Stimulated activated naive CD8-positive, alpha-beta T cell treated with anti-CD3 and anti-CD28 coated beads, Interleukin-15, Interleukin-2, amounts not matched to agents 100 U/mL and 50 U/mL, for 24 hours (primary cell): ENCODE results near the gene UBL4A.
A peak's percentile ranks its signal among the peaks of the same experiment; 100 is the strongest.

Experiments used
- ATAC-seq: fragments of 150-1000 bp; cut with Tn5 transposase; one replicate; pipeline ENCODE4 v1.10.0; 2021
- DNase-seq: peaks from one replicate; pipeline ENCODE4 v3.0.0; 2021

Gene UBL4A

DNA sequence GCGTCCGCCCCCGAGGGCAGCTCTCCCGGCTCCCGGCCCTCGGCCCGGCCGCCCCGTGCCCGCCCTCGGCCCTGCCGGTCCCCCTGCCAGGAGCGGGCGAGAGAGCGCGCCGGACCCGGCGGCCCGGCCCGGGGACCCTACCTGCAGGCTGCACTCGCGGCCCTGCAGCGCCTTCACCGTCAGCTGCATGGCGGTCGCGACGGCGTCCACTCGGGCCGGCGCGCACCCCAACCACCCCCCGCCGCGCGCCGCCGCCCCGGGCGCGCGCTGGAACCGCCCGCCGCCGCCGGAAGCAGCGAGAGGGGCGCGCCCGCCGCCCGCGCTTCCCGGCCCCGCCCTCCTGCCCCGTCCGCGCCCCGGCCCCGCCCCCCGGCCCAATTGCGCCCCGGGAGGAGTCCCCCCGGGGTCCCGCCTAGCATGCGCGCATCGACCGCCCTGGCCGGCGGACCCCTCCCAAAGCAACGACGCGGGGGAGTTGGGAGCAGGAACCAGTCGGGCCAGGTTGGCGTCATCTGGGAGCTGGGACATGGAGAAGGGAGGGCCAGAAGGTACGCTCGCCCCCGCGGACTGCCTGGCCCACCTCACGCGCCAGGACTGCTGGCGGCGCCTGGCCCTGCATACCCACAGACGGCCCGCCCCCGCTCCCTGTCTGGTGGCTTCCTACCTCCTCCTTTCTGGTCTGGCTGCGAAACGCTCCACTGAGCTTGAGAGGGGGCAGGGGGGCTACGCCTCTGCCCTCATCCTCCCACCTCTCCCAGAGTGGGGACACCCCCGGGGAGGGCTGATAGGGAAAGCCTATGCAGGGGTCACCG lies at the start of gene UBL4A:
TSS of gene UBL4A (minus strand) at position 220 of the 812 bp plus-strand sequence. CDS start at position 189, 31 bp downstream.
- peak; percentile 70 for DNase-seq
- peak; percentile 30 for ATAC-seq

DNA sequence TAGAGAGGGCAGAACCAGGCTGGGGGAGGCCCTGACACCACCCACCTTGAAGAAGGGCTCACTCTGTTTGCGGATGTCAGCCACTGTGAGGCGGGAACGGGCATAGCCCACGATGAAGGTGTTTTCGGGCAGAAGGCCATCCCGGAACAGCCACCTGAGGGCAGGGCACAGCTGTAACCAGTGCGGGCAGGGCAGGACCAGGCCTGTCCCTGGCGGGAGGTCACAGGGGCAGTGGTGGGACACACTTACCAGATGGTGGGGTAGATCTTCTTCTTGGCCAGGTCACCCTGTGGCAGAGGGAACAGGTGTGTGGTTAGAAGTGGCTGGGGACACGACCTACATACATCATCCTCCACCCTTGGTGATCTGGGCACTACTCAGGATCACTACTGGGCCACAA lies 49.5 kb upstream of the UBL4A start:
- DNase-seq (no peak), ATAC-seq (no peak)

GRCh38 chrX:154534526-154535322 lies 48.3 kb upstream of the UBL4A start:
- DNase-seq, result peak; percentile 87

DNA sequence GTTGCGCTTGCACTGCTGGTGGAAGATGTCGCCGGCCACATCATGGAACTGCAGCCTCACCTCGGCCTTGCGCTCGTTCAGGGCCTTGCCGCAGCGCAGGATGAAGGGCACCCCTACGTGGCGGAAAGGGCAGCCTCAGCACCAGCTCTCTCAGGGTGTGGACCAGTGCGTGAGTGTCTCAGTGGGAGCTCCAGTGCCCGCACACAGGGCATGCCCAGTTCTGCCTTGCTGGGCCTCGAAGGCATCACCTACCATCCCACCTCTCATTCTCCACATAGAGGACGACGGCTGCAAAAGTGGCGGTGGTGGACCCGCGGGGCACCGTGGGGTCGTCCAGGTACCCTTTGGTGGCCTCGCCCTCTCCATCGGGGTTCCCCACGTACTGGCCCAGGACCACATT lies 46.3 kb upstream of the UBL4A start:
- no peak for ATAC-seq
- no peak for DNase-seq

More at GRCh38 chrX:154534526-154535322, 48.3 kb upstream of the UBL4A start:
- ATAC-seq, result peak; percentile 96

GRCh38 chrX:154531626-154532025 lies 45.2 kb upstream of the UBL4A start:
- DNase-seq, result no peak

DNA sequence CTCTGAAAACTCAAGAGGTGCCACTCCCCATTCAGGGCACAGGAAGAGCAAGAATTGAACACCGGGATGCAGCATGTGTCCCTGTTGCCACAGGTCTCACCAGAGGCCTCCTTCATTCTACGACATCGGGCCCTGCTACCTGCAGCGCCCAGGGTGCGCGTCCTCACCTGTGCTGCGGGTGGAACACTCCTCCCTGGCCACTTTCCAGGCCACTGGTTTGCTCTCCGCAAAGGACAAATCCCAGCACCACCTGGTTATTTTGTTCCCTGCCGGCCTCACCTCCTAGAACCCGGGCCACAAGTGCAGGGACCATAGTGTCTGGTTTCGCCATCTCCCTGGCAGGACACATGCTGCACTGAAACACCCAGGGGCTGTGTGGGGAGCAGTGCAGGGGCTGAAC lies 43.9 kb upstream of the UBL4A start:
- ATAC-seq (no peak), DNase-seq (no peak)

More at GRCh38 chrX:154531626-154532025, 45.2 kb upstream of the UBL4A start:
- ATAC-seq, result no peak

GRCh38 chrX:154529206-154529612 lies 42.8 kb upstream of the UBL4A start:
- no peak for DNase-seq
- no peak for ATAC-seq

DNA sequence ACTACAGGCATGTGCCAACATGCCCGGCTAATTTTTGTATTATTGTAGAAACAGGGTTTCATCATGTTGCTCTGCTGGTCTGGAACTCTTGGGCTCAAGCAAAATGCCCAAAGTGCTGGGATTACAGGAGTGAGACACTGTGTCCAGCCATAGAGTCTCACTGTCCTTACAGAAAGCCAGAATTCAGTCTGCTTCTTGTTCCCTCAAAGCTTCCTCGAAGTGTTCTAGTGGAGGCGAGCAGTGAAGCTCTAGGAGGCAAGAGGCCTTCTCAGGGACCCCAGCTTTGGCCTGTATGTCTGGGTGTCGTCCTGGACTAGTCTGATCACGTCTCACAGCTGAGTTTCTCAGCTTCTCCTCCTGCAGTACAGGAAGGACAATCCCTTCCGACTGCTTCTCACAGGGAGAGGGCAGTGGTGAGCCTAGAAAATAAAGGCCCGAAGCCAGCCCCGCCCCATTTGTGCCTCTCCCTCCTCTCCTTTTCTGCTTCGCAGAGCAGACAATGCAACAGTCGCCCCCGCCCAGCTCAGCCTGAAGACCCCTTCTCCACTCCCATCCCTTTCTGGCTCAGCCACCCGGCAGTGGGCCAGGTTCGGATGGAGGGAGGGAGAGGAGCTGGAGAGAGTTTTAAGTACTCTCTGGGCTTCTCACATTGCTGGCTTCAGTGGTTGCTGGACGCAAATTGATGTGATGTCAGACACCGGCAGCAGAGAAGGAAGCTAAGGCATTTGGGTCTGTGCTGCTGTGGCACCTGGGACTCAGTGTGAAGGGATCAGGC lies 40.7 kb upstream of the UBL4A start:
- peak; percentile 71 for DNase-seq

DNA sequence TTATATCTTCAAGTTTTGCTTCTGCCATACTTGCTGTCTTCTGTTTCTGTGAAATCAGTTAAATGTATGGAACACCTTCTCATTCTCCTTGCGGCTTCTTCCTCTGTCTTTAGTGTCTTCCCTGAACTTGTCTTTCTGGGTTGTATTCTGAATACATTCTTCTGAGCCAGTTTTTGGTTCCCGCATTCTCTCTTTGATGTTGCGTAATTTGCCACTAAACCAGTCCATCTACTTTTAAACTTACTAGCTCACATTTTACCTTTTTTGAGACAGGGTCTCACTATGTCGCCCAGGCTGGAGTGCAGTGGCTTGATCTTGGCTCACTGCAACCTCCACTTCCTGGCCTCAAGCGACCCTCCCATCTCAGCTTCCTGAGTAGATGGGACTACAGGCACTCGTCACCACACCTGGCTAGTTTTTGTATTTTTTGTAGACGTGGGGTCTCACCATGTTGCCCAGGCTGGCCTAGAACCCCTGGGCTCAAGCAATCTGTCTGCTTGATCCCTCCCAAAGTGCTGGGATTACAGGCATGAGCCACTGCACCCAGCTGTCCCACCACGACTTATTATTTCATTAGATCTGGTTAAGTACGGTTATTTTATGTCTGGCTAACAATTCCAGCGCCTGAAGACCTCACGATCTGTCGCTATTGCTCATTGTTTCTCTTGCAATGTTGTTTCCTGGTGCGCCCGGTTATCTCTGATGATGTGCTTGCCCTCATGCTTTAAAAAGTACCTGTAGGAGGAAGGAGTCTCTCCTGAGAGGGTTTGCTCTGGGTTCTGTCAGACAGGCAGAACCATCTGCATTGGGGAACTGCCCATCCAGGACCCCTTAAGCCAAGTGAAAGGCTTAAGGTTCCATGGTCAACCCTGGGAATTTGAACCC lies 39.4 kb upstream of the UBL4A start:
- DNase-seq, result no peak
- no peak for ATAC-seq

More for the DNA sequence above, 40.7 kb upstream of the UBL4A start:
- ATAC-seq, result peak; percentile 84

GRCh38 chrX:154519389-154519788 lies 33.0 kb upstream of the UBL4A start:
- DNase-seq, result no peak
- no peak for ATAC-seq

DNA sequence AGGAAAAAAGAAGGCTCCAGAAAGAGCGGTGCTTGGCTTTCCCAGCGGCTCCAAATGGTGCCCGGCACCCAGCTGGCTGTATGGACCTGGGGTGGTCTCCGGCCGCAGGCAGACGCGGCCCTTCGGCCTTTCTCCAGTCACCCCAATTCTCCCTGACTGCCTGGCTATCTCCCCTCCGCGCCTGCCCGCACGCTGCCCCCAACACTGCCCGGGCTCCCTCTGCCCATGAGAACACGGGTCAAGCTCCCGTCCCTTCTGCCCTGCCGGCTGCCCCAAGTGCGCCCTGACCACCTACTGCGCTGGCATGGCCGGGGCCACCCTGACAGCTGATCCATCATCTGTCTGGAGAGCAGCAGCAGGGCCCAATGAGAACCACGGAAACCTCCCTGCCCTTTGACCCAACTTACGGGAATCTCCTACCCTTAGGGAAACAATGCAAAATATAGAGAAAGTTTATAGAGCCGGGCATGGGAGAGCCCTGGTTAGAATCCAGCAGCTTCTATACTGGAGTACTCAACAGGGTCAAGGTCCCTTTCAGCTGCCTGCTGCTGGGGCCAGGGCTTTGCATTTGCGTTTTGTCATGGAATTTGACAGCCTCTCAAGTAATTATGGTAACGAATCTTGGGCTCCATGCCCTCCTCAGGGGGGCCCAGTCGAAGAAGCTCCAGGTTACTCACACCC lies 30.8 kb upstream of the UBL4A start:
- DNase-seq, result no peak

DNA sequence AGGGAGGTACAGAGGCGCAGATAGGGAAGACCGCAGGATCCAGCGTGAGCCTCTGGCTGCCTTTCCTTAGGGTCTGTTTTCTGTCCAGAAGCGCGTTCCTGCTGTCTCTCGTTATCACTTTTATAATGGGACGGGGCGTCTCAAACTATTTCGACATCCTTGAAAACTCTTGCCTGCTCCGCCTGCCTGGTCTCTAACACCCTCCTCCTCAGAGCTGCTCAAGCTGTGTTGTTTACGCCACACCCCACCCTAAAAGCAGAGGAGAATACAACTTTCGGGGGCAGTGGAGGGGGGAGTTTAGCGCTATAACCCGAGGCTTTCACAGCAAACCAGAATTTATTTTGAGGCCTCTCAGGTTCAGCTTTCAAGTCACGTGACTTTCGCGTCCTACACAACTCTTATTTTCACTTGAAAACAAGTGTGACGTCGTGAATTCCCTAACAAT lies 30.3 kb upstream of the UBL4A start:
- no peak for DNase-seq
- no peak for ATAC-seq

More for the DNA sequence above, 30.8 kb upstream of the UBL4A start:
- no peak for ATAC-seq

DNA sequence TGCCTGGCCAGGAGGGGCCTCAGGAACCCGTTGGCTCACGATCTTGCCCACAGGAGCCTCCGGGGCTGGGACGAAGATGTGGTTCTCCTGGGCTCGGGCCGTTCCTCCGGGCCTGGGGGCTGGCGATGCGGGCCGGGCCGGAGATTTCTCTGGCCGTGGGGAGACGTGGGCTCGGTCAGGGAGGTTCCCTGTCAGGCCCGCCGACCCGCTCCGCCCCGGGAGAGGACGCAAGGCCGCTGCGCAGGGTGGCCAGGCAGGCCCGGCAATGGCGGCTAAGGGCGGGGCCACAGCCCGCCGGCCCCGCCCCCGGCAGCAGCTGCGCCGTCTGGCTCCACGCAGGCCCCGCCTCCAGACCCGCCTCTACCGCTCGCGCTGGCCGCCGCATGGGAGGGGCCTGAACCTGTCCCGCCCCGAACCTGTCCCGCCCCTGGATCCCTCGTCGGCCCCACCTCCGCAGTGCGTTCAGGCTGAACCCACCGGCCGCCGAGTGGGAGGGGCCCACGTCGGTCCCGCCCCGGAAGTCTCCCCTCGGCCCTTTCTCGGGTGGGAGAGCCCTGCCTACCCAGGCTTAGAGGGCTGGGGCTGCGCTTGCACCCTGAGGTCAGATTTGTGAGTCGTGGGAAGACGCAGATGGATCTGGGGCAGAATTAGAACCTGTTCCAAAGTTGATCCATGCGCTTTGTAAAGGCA lies 29.7 kb upstream of the UBL4A start, which contains the start of gene FAM3A:
TSS of gene FAM3A (minus strand) at position 267 of the 690 bp plus-strand sequence. CDS start 460 bp downstream, outside the sequence.
- peak; percentile 95 for ATAC-seq
- peak; percentile 93 for DNase-seq

DNA sequence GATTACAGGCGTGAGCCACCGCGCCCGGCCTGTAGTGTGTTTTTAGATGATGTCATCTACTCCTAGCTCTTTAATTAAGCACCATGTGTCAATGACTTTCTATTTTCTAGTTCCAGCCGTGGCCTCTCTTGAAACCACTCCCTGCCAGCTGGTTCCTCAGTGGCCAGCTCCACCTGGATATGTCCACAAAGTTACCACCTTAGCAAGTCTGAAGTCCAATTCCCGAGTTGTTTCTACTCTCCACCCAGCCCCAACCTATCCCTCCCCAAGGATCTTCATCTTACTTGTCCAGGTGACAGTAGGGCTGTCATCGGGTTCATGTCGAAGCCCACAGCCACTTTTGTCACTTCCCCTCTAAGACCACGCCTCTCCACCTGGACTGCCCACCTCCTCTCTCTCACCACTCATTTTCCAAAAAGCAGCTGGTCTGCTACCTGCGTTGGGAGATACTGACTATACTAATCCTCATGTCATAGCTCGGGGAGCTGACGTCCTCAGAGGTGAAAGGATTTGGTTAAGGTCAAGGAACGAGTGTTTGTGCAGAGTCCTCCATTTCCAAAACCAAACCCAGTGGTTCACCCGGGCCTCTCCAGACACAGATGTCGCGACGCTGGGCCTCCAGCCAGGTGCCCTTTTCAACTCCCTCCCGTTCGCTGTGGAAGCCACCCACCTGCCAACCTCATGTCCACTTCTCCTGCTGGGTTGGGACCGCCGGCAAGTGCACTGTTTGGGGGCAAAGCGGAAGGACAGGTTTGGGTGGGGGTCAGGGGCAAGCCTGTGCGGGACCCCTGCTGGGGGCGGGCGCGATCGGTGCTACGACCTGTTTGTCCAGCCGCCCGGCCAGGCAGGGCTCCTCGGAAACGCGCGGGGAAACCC lies 28.9 kb upstream of the UBL4A start:
- DNase-seq (no peak), ATAC-seq (no peak)

GRCh38 chrX:154513716-154514115 lies 27.3 kb upstream of the UBL4A start:
- DNase-seq, result no peak

DNA sequence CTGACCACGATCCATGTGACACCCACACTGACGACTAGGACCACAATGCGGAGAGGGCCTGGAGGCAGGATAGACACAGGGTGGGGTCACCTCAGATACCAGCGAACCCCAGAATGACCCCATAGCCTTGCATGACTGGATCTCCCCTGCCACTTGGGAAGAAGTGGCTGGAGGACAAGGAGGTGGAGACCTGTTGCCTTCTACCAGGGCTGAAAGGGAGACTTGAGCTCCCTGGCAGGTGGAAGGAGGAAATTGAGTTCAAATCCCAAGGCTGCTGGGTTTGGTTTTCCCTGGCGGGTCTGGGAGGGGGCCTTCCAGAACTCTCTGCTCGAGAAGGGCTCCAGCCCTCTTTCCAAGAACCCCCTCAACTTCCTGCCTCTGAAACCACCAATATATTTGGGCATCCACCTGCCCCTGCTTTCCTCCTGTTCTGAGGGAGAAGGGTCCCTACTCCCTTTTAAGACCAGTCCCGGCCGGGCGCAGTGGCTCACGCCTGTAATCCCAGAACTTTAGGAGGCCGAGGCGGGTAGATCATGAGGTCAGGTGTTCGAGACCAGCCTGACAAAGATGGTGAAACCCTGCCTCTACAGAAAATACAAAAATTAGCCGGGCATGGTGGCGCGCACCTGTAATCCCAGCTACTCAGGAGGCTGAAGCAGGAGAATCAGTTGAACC lies 26.6 kb upstream of the UBL4A start:
- DNase-seq (no peak), ATAC-seq (no peak)

More at GRCh38 chrX:154513716-154514115, 27.3 kb upstream of the UBL4A start:
- ATAC-seq, result no peak

- no peak for ATAC-seq
Observed at GRCh38 chrX:154511761-154512160, 25.3 kb upstream of the UBL4A start.

DNA sequence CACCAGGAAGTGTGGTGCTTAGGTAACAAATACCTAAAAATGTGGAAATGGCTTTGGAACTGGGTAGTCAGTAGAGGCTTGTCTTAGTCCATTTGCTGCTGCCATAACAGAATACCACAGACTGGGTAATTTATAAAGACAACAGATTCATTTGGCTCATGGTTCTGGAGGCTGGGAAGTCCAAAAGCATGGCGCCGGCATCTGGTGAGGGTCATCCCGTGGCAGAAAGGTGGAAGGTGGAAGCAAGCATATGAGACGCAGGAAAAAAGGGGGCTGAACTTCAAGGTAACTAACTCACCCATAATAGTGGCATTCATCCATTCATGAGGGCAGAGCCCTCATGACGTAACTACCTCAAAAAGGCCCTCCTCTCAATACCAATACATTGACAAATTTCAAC lies 23.0 kb upstream of the UBL4A start:
- DNase-seq (no peak), ATAC-seq (no peak)

More at GRCh38 chrX:154511761-154512160, 25.3 kb upstream of the UBL4A start:
- DNase-seq, result no peak
